Measurements from ENCODE around the gene ELAVL1. TPM values are rescaled to one million over a fixed set of nuclear protein-coding genes. Genes with fewer than 3 reads are reported as not detected.
"Not testable (repeated sequence)": the region's sequence is repeated elsewhere in the genome, so short reads cannot be mapped to it uniquely, and the experiment has no call there.

Gene ELAVL1
- total and polyA plus RNA-seq, 3 donors from 2014 or later = 75.7 to 128 (median 84.8) TPM

- H3K4me1 ChIP-seq = peaks cover 3% of the 10 kb centered on the region
- intact Hi-C loops (cut with DNase I; ENCODE audit: low total_unique reads) = no loop called here
- H3K4me3 ChIP-seq = no peak overlapping the region
- no peaks in the 10 kb centered on the region for H3K36me3 ChIP-seq (ENCODE audit: low read depth, missing control alignments)
- no peaks in the 10 kb centered on the region for H3K27me3 ChIP-seq
- 97 to 98% methylated on average over 3 of the region's 3 CpGs for WGBS, 2 donors
- no peak for TF ChIP-seq POLR2A (IDR thresholded peaks at IDR 0.05)
- TF ChIP-seq CTCF (IDR thresholded peaks at IDR 0.05) = no peak
- no peak overlapping the region for H3K27ac ChIP-seq
- H3K9me3 ChIP-seq = no peaks in the 10 kb centered on the region
- no peak for DNase-seq
These were observed 33.8 kb upstream of the ELAVL1 start for GRCh38 chr19:8039231-8039630.

GRCh38 chr19:8038815-8039214 is 33.4 kb upstream of the ELAVL1 start:
- no peaks in the 10 kb centered on the region for H3K36me3 ChIP-seq (ENCODE audit: low read depth, missing control alignments)
- DNase-seq = no peak
- no peaks in the 10 kb centered on the region for H3K4me1 ChIP-seq
- TF ChIP-seq CTCF (IDR thresholded peaks at IDR 0.05) = no peak
- no peak for TF ChIP-seq POLR2A (IDR thresholded peaks at IDR 0.05)
- no peak overlapping the region for H3K4me3 ChIP-seq
- WGBS, 2 donors = 80 to 96% methylated on average over 6 of the region's 6 CpGs
- H3K27ac ChIP-seq = no peak overlapping the region
- intact Hi-C loops (cut with DNase I; ENCODE audit: low total_unique reads) = no loop called here
- no peaks in the 10 kb centered on the region for H3K9me3 ChIP-seq
- H3K27me3 ChIP-seq = no peaks in the 10 kb centered on the region

DNA sequence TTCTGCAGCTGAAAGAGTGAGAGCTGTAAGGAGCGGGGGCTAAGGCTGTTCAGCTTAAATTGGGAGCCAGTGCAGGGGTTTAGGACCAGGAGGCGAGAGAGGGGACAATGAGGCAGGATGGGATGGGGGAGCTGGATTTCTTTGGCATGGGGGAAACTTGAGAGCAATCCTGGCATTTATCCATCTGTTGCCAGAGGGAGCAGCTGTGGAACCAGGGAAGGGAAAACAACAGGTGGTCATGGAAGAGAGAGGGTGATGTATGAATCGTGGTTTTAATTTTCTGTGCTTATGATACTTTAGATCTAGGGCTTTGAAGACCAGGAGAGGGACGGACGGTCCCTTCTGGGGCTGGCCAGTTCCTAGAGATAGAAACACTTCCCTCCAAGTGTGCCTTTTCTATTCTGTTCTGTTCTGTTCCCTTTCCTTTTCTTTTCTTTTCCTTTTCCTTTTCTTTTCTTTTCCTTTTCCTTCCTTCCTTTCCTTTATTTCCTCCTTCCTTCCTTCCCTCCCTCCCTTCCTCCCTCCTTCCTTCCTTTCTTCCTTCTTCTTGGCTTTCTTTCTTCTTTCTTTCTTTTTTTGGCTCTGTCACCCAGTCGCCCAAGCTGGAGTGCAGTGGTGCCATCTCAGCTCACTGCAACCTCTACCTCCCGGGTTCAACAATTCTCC is 31.1 kb upstream of the ELAVL1 start:
- WGBS, 2 donors = 74 to 82% methylated on average over 7 of the region's 7 CpGs
- H3K4me3 ChIP-seq = no peak overlapping the region
- intact Hi-C loops (cut with DNase I; ENCODE audit: low total_unique reads) = no loop called here
- no peaks in the 10 kb centered on the region for H3K9me3 ChIP-seq
- no peaks in the 10 kb centered on the region for H3K27me3 ChIP-seq
- no peaks in the 10 kb centered on the region for H3K4me1 ChIP-seq
- H3K27ac ChIP-seq = no peak overlapping the region
- no peak for DNase-seq
- TF ChIP-seq POLR2A (IDR thresholded peaks at IDR 0.05) = no peak
- no peak for TF ChIP-seq CTCF (IDR thresholded peaks at IDR 0.05)
- no peaks in the 10 kb centered on the region for H3K36me3 ChIP-seq (ENCODE audit: low read depth, missing control alignments)

DNA sequence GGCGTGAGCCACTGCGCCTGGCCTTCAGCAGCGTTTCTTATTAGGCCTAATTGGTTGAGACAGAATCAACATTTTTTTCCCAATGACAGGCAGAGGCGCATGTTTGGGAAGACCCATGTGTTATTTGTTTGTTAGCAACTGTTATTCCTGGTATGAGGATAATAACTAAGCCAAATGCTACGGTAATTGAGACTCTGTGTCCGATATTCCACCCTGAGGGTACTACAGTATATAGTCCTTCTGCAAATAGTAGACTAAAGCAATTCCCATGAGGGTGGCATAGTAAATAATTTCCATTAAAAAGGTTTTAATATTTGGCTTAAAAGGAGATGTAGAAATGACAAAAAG is 28.7 kb upstream of the ELAVL1 start:
- Histone ChIP-seq H3K4me1 (peaks cover 2% of the 10 kb centered on the region), H3K27ac (no peak overlapping the region), H3K9me3 (no peaks in the 10 kb centered on the region), H3K27me3 (no peaks in the 10 kb centered on the region), H3K36me3 (ENCODE audit: low read depth, missing control alignments) (no peaks in the 10 kb centered on the region), H3K4me3 (no peak overlapping the region)
- TF ChIP-seq CTCF (IDR thresholded peaks at IDR 0.05) (no peak), POLR2A (IDR thresholded peaks at IDR 0.05) (no peak)
- intact Hi-C loops (cut with DNase I; ENCODE audit: low total_unique reads) = no loop called here
- WGBS, 2 donors = 83 to 86% methylated on average over 6 of the region's 6 CpGs
- DNase-seq = no peak

DNA sequence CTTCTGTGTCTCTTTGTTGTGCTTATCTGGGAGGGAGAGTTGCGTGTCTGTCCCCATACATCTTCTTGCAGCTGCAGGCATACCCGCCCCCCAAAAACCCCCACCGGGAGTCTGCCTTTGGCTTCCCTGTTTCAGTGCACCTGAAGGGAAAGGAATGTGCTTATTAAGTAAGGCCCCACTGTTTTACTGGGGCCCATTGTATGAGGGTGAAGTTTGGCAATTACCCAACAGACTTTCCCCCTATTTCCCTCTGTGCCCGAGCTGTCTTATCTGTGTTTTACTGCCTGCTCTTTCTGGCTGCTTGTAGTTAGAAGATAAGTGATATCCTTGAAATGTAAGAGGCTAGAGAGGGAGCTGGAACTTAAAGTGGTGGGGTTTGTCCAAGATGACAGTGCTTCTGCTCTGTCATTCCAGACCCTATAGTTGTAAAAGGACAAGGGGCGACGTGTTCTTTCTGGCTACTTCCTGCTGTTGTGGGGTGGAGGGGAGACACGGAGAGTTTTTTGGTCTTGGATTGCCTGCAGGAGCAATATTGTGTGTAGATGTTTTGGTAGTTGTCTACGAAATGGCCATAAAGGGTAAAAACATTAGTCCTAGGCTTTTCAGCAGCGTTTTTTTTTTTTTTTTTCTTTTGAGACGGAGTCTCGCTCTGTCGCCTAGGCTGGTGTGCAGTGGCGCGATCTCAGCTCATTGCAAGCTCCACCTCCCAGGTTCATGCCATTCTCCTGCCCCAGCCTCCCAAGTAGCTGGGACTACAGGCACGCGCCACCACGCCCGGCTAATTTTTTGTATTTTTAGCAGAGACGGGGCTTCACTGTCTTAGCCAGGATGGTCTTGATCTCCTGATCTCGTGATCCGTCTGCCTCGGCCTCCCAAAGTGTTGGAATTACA is 28.1 kb upstream of the ELAVL1 start:
- H3K36me3 ChIP-seq (ENCODE audit: low read depth, missing control alignments); H3K27me3 ChIP-seq; H3K27ac ChIP-seq; H3K9me3 ChIP-seq; H3K4me1 ChIP-seq; H3K4me3 ChIP-seq; intact Hi-C loops (cut with DNase I; ENCODE audit: low total_unique reads): not testable (repeated sequence)
- DNase-seq = peak; percentile 45
- 56 to 73% methylated on average over 22 of the region's 22 CpGs for WGBS, 2 donors

Measured in testis (tissue), 3 donors.